Aorta (tissue), 5 donors: ENCODE measurements around the gene CD2. TPM values are rescaled to one million over a fixed set of nuclear protein-coding genes. Genes with fewer than 3 reads are reported as not detected.
"Not testable (repeated sequence)": the region's sequence is repeated elsewhere in the genome, so short reads cannot be mapped to it uniquely, and the experiment has no call there.

Source experiments
- ATAC-seq: fragments of 200-7000 bp; cut with Tn5 transposase; one replicate; pipeline ENCODE4 v1.9.1; 2022; ENCODE audit warnings: moderate library complexity; ENCODE audit not compliant: low FRiP score
- DNase-seq, 2 donors: peaks; one replicate each; pipeline ENCODE4 v3.0.0-alpha.2; 2020
- H3K27ac ChIP-seq, 2 donors: one replicate each; pipeline ENCODE4 v1.5.1; 2013; ENCODE audit warnings: low read length in 2 of 2, mild to moderate bottlenecking in 2 of 2, moderate library complexity in 2 of 2, control low read depth in 1 of 2, inconsistent platforms in 1 of 2, low read depth in 1 of 2
- H3K27me3 ChIP-seq, 2 donors: one replicate each; pipeline ENCODE4 v1.6.1; 2013; ENCODE audit warnings: control low read depth in 1 of 2, low read length in 1 of 2, mild to moderate bottlenecking in 1 of 2, moderate library complexity in 1 of 2; ENCODE audit not compliant: insufficient read depth in 2 of 2, control insufficient read depth in 1 of 2
- H3K36me3 ChIP-seq, 2 donors: one replicate each; pipeline ENCODE4 v1.6.1; 2013; ENCODE audit warnings: control low read depth in 1 of 2, low read length in 1 of 2, mild to moderate bottlenecking in 1 of 2; ENCODE audit not compliant: insufficient read depth in 2 of 2, control insufficient read depth in 1 of 2
- H3K4me1 ChIP-seq, 2 donors: one replicate each; pipeline ENCODE4 v1.6.1; 2013; ENCODE audit warnings: low read length in 2 of 2, control low read depth in 1 of 2, mild to moderate bottlenecking in 1 of 2, moderate library complexity in 1 of 2; ENCODE audit not compliant: insufficient read depth in 2 of 2, control insufficient read depth in 1 of 2
- H3K4me3 ChIP-seq, 2 donors: one replicate each; pipeline ENCODE4 v1.5.1; 2013; ENCODE audit warnings: low read length in 2 of 2, control low read depth in 1 of 2, mild to moderate bottlenecking in 1 of 2
- H3K9me3 ChIP-seq: one replicate; pipeline ENCODE4 v1.6.1; 2013; ENCODE audit warnings: mild to moderate bottlenecking, low read length; ENCODE audit not compliant: control insufficient read depth
- WGBS, 2 donors: extraction: QIAGEN DNeasy Blood & Tissue Kit; methylation state at CpG; one replicate each; pipeline ENCODE4 v1.1.7; 2013; 5-methylcytosine and 5-hydroxymethylcytosine counted together
- intact Hi-C, 2 donors: fragments of 100-400 bp; cut with DNase I; formaldehyde crosslinking; loops; one replicate each; pipeline versions ENCODE4 v1.14.2 to v1.15.0; 2022
- polyA plus RNA-seq, 2 donors: library from polyadenylated mRNA; stranded (reverse); fragments of 200-250 nt; gene quantifications; one replicate each; pipeline ENCODE4 v1.2.3, GENCODE V29; 2013
- total RNA-seq, 2 donors: library from RNA; stranded (reverse); fragmentation: NEBNext Ultra II Directional; extraction: Animal tissue kit (Norgen Biotek cat#: 25700); gene quantifications; one replicate each; pipeline ENCODE4 v1.2.1, GENCODE V29; 2021
- donor health status: healthy with polysubstance abuse.
- donor health status: Bipolar disorder and iron deficiency.
- donor health status: DM: no; HTN: no; CAD: no.
- donor health status: DM: no; HTN: no; CAD: no.
- donor health status: DM: yes; HTN: yes; CAD: no.

CD2 gene
- total and polyA plus RNA-seq, 4 donors: 0.74 to 12.0 (median 4.9) TPM

- ATAC-seq: no peak
- no peaks in the 10 kb centered on the region for H3K36me3 ChIP-seq
- WGBS, 2 donors: 92 to 95% methylated on average over 3 of the region's 3 CpGs
- no peak overlapping the region for H3K27ac ChIP-seq
- H3K9me3 ChIP-seq: peaks cover 10% of the 10 kb centered on the region
- H3K27me3 ChIP-seq: no peaks in the 10 kb centered on the region
- H3K4me3 ChIP-seq: no peak overlapping the region
- intact Hi-C loops: no loop called here
- no peaks in the 10 kb centered on the region for H3K4me1 ChIP-seq
- DNase-seq: no peak
Measured at GRCh38 chr1:116748272-116748671, 6.0 kb upstream of the CD2 start.

DNA sequence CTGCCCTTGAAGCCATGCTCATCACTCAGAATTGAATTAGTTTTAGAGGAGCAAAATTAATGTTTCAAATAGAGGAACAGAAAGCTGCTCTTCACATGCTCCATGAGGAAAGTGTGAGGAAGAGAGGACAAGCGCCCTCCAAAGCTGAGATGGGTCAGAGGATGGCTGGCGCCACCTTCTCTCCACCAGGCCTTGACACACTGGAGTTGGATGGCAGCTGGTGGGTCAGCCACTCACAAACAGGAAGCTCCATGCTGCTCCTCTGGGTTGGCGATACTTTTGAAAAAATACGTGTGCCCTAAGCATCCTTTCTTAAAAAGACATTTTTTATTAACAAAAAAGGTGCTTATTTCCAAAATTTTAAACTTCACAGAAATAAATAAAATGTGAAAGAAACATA is 3.1 kb upstream of the CD2 start:
- H3K27ac ChIP-seq: no peak overlapping the region
- intact Hi-C loops: no loop called here
- peaks cover 4% of the 10 kb centered on the region for H3K9me3 ChIP-seq
- no peak for DNase-seq
- 62 to 64% methylated on average over 4 of the region's 4 CpGs for WGBS, 2 donors
- no peak overlapping the region for H3K4me3 ChIP-seq
- H3K36me3 ChIP-seq: no peaks in the 10 kb centered on the region
- no peak for ATAC-seq
- no peaks in the 10 kb centered on the region for H3K27me3 ChIP-seq
- H3K4me1 ChIP-seq: no peaks in the 10 kb centered on the region

DNA sequence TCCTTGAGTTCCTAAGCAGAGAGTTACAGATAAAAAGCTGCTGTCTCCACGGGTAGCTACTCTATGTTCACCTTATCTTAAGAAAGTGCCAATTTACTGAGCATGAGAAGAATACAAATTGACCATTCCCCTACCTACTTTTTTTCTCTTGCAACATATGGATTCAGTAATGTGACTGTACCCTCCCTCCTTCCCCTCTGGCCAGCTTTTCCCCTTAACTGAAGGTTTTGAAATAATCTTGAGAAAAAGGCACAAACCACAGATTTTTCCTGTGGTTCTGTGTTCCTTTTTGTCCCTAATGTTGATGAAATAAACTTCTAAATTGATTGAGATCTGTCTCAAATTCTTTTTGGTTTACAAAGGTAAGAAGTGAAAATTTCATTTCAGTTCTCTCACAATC is 2.6 kb upstream of the CD2 start:
- 53 to 55% methylated on average over 1 of the region's 1 CpG for WGBS, 2 donors
- no peak overlapping the region for H3K4me3 ChIP-seq
- ATAC-seq (no peak), DNase-seq (no peak)
- intact Hi-C loops: no loop called here
- H3K4me1 ChIP-seq: no peaks in the 10 kb centered on the region
- H3K36me3 ChIP-seq: no peaks in the 10 kb centered on the region
- no peak overlapping the region for H3K27ac ChIP-seq
- no peaks in the 10 kb centered on the region for H3K27me3 ChIP-seq
- peaks cover 4% of the 10 kb centered on the region for H3K9me3 ChIP-seq

- no peak for DNase-seq
- WGBS, 2 donors: 73 to 74% methylated on average over 3 of the region's 3 CpGs
- peaks cover 2% of the 10 kb centered on the region for H3K9me3 ChIP-seq
- H3K4me1 ChIP-seq: no peaks in the 10 kb centered on the region
- H3K4me3 ChIP-seq: no peak overlapping the region
- intact Hi-C loops: no loop called here
- no peak for ATAC-seq
- no peaks in the 10 kb centered on the region for H3K27me3 ChIP-seq
- no peak overlapping the region for H3K27ac ChIP-seq
- no peaks in the 10 kb centered on the region for H3K36me3 ChIP-seq
Measured at GRCh38 chr1:116753312-116753711, 918 bp upstream of the CD2 start.

- no peaks in the 10 kb centered on the region for H3K9me3 ChIP-seq
- no peak for ATAC-seq
- no peak overlapping the region for H3K4me3 ChIP-seq
- no peak overlapping the region for H3K27ac ChIP-seq
- DNase-seq: no peak
- H3K36me3 ChIP-seq: no peaks in the 10 kb centered on the region
- WGBS, 2 donors: 95 to 97% methylated on average over 8 of the region's 8 CpGs
- intact Hi-C loops: loop anchor here in 1 of 2 donors (5.0 kb wide), 1 partner anchor 52 kb away; no protein-coding TSS in a partner anchor
- H3K4me1 ChIP-seq: no peaks in the 10 kb centered on the region
- H3K27me3 ChIP-seq: no peaks in the 10 kb centered on the region
Measured at GRCh38 chr1:116755066-116755465, 836 bp downstream of the CD2 start.

DNA sequence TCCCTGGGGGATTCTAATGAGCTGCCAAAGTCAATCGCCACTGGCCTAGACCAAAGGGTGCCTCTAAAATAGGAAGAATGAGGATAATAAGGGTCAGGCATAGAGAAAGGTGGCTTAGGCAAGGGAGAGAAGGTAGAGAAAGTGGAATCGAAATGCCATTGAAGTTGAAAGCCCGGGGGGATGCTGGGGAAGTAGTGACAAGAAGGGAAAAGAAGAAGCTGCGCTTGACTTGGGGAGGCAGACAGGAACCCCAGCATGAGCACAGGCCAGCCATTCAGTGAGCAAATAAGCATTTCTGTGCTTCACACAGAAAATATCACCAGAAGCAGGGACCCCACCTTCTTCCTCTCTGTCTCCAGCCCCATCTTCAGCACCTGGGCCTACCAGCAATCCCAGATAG is 1.5 kb downstream of the CD2 start:
- H3K36me3 ChIP-seq: no peaks in the 10 kb centered on the region
- no peaks in the 10 kb centered on the region for H3K9me3 ChIP-seq
- no peak overlapping the region for H3K27ac ChIP-seq
- H3K27me3 ChIP-seq: no peaks in the 10 kb centered on the region
- intact Hi-C loops: loop anchor here in 1 of 2 donors (5.0 kb wide), 1 partner anchor 52 kb away; no protein-coding TSS in a partner anchor
- no peak overlapping the region for H3K4me3 ChIP-seq
- ATAC-seq (no peak), DNase-seq (no peak)
- WGBS, 2 donors: 91% methylated on average over 4 of the region's 4 CpGs
- H3K4me1 ChIP-seq: no peaks in the 10 kb centered on the region

DNA sequence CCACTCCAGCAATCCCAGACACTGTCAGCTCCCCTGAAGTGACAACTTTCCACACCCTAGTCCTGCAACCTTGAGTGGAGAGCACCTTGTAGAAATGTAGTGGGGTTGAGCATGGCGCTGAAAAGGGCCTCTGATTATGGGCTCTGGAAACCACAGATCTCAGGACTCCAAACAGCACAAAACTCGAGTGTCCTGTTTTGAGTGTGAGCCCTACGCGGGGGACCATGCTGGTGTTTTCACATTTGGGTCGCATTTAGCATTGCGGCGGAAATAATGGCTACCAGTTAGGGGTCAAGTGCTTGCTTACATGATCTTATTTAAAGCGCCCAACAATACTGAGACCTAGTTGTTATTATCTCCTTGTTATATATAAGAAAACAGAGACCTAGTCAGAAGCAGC is 1.9 kb downstream of the CD2 start:
- not testable (repeated sequence) for H3K27ac ChIP-seq, DNase-seq, H3K27me3 ChIP-seq, H3K36me3 ChIP-seq, H3K4me3 ChIP-seq, H3K9me3 ChIP-seq, H3K4me1 ChIP-seq, ATAC-seq
- intact Hi-C loops: loop anchor here in 1 of 2 donors (5.0 kb wide), 1 partner anchor 51 kb away; no protein-coding TSS in a partner anchor
- WGBS, 2 donors: 92 to 94% methylated on average over 7 to 8 of the region's 8 CpGs

DNA sequence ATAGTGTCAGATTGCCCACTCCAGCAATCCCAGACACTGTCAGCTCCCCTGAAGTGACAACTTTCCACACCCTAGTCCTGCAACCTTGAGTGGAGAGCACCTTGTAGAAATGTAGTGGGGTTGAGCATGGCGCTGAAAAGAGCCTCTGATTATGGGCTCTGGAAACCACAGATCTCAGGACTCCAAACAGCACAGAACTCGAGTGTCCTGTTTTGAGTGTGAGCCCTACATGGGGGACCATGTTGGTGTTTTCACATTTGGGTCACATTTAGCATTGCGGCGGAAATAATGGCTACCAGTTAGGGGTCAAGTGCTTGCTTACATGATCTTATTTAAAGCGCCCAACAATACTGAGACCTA is 4.2 kb downstream of the CD2 start:
- intact Hi-C loops: loop anchor here in 1 of 2 donors (5.0 kb wide), 1 partner anchor 49 kb away; no protein-coding TSS in a partner anchor
- not testable (repeated sequence) for H3K4me1 ChIP-seq, ATAC-seq, H3K36me3 ChIP-seq, H3K27ac ChIP-seq, H3K9me3 ChIP-seq, DNase-seq, H3K4me3 ChIP-seq, H3K27me3 ChIP-seq
- WGBS, 2 donors: 89 to 91% methylated on average over 4 to 5 of the region's 5 CpGs

GRCh38 chr1:116759636-116760035 is 5.4 kb downstream of the CD2 start:
- WGBS, 2 donors: 98 to 100% methylated on average over 1 of the region's 1 CpG
- H3K9me3 ChIP-seq: no peaks in the 10 kb centered on the region
- H3K27me3 ChIP-seq: no peaks in the 10 kb centered on the region
- intact Hi-C loops: loop anchor here in 1 of 2 donors (5.0 kb wide), 1 partner anchor 48 kb away; no protein-coding TSS in a partner anchor
- no peak for DNase-seq
- no peaks in the 10 kb centered on the region for H3K36me3 ChIP-seq
- no peak for ATAC-seq
- no peaks in the 10 kb centered on the region for H3K4me1 ChIP-seq
- H3K4me3 ChIP-seq: no peak overlapping the region
- no peak overlapping the region for H3K27ac ChIP-seq
